Gastroesophageal sphincter (tissue), 3 donors: ENCODE measurements around the gene SHANK1.

ENCODE experiments used
- POLR2A ChIP-seq, 2 donors: fragments of 450-650 bp; IDR thresholded peaks; one replicate each; pipeline ENCODE4 v1.6.1; 2017; ENCODE audit warnings: antibody characterized with exemption in 2 of 2, mild to moderate bottlenecking in 2 of 2, moderate library complexity in 1 of 2
- POLR2AphosphoS5 ChIP-seq: sonication (generic); formaldehyde crosslinking; IDR thresholded peaks from one replicate; pipeline ENCODE4 v1.6.1; 2017; ENCODE audit warnings: antibody characterized with exemption
- TF ChIP-seq, protein P1 (sequence below), 4 experiments: fragments of 200-600 bp in 2 of 4; fragments of 450-650 bp in 2 of 4; sonication (generic) in 1 of 4; IDR thresholded peaks; one replicate each; pipeline ENCODE4 v1.5.1; 2017 to 2019; ENCODE audit warnings: antibody characterized with exemption in 4 of 4, mild to moderate bottlenecking in 2 of 4, moderate library complexity in 2 of 4

DNA sequence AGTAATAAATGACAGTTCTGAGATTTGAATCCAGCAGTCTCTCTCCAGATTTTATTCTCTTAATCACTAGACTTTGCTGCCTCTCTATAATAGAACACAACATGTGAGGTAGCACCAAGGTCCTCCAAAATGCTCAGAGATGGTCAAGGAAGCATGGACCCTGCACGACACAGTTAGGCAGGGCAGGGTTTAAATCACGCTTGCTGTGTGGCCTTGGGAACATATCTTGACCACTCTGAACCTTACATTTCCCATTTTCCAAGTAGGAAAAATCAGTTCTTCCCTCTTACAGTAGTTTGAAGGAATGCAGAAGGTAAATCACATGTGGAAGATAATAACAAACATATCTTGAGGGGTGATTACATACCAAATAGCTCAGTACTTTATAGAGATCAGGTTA lies 86.2 kb downstream of the SHANK1 start:
- TF ChIP-seq, protein P1, sequence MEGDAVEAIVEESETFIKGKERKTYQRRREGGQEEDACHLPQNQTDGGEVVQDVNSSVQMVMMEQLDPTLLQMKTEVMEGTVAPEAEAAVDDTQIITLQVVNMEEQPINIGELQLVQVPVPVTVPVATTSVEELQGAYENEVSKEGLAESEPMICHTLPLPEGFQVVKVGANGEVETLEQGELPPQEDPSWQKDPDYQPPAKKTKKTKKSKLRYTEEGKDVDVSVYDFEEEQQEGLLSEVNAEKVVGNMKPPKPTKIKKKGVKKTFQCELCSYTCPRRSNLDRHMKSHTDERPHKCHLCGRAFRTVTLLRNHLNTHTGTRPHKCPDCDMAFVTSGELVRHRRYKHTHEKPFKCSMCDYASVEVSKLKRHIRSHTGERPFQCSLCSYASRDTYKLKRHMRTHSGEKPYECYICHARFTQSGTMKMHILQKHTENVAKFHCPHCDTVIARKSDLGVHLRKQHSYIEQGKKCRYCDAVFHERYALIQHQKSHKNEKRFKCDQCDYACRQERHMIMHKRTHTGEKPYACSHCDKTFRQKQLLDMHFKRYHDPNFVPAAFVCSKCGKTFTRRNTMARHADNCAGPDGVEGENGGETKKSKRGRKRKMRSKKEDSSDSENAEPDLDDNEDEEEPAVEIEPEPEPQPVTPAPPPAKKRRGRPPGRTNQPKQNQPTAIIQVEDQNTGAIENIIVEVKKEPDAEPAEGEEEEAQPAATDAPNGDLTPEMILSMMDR (IDR thresholded peaks at IDR 0.05): no peak
- no peak for TF ChIP-seq POLR2AphosphoS5
- TF ChIP-seq POLR2A (IDR thresholded peaks at IDR 0.05): no peak
